GM19463 (cell line): ENCODE results near the gene FNIP1.
A peak's percentile ranks its signal among the peaks of the same experiment; 100 is the strongest.
"Not testable (repeated sequence)": the region's sequence is repeated elsewhere in the genome, so short reads cannot be mapped to it uniquely, and the experiment has no call there.

Source experiments
- ATAC-seq: cut with Tn5 transposase; IDR thresholded peaks from one replicate; pipeline ENCODE4 v1.9.1; 2021; ENCODE audit warnings: mild to moderate bottlenecking, moderate library complexity; ENCODE audit not compliant: unreplicated experiment

Gene FNIP1

GRCh38 chr5:131693894-131694293 lies 102.9 kb downstream of the FNIP1 start:
- no peak for ATAC-seq

GRCh38 chr5:131685516-131686171 lies 111.2 kb downstream of the FNIP1 start:
- no peak for ATAC-seq

GRCh38 chr5:131684595-131684994 lies 112.2 kb downstream of the FNIP1 start:
- no peak for ATAC-seq

GRCh38 chr5:131684051-131684450 lies 112.8 kb downstream of the FNIP1 start:
- ATAC-seq, result no peak

- ATAC-seq, result no peak
Observed at GRCh38 chr5:131682826-131683225, 114.0 kb downstream of the FNIP1 start.

- ATAC-seq, result no peak
Observed at GRCh38 chr5:131682175-131682574, 114.6 kb downstream of the FNIP1 start.

- ATAC-seq, result no peak
Observed at GRCh38 chr5:131679911-131680310, 116.9 kb downstream of the FNIP1 start.

- ATAC-seq, result not testable (repeated sequence)
Observed at GRCh38 chr5:131678273-131678672, 118.5 kb downstream of the FNIP1 start.

- no peak for ATAC-seq
Observed at GRCh38 chr5:131677115-131677514, 119.7 kb downstream of the FNIP1 start.

GRCh38 chr5:131672776-131673175 lies 124.0 kb downstream of the FNIP1 start:
- ATAC-seq, result peak; percentile 28

- no peak for ATAC-seq
Observed at GRCh38 chr5:131671994-131672655, 124.7 kb downstream of the FNIP1 start.

- ATAC-seq, result peak; percentile 57
Observed at GRCh38 chr5:131671409-131671808, 125.4 kb downstream of the FNIP1 start.

- ATAC-seq, result no peak
Observed at GRCh38 chr5:131664929-131665328, 131.9 kb downstream of the FNIP1 start.

- no peak for ATAC-seq
Observed at GRCh38 chr5:131661933-131662332, 134.9 kb downstream of the FNIP1 start.

- no peak for ATAC-seq
Observed at GRCh38 chr5:131659841-131660240, 137.0 kb downstream of the FNIP1 start.

GRCh38 chr5:131659290-131659689 lies 137.5 kb downstream of the FNIP1 start:
- ATAC-seq, result no peak

- no peak for ATAC-seq
Observed at GRCh38 chr5:131654776-131655175, 142.0 kb downstream of the FNIP1 start.

- no peak for ATAC-seq
Observed at GRCh38 chr5:131654309-131654708, 142.5 kb downstream of the FNIP1 start.

- ATAC-seq, result no peak
Observed at GRCh38 chr5:131649161-131649560, 147.7 kb downstream of the FNIP1 start.

- ATAC-seq, result peak; percentile 84
Observed at GRCh38 chr5:131647048-131647769, 149.6 kb downstream of the FNIP1 start.

GRCh38 chr5:131644822-131645221 lies 152.0 kb downstream of the FNIP1 start:
- ATAC-seq, result no peak

GRCh38 chr5:131644370-131644769 lies 152.4 kb downstream of the FNIP1 start:
- ATAC-seq, result no peak
